SK-N-SH treated with all-trans-retinoic acid at 6 μM for 48 hours (cell line): ENCODE measurements around the gene PBX3.

Experiments
- ATAC-seq: fragments of 200-7000 bp; cut with Tn5 transposase; 3 replicates; pipeline ENCODE4 v1.9.1; 2020; ENCODE audit warnings: mild to moderate bottlenecking, moderate library complexity
- ARNTL ChIP-seq: fragments of 450-650 bp; formaldehyde crosslinking; IDR thresholded peaks from 2 replicates; pipeline ENCODE4 v1.5.0; 2020; ENCODE audit warnings: low read depth, mild to moderate bottlenecking, moderate library complexity, borderline replicate concordance
- BACH2 ChIP-seq: fragments of 250-450 bp; sonication (Bioruptor Pico); IDR thresholded peaks from 2 replicates; pipeline ENCODE4 v1.9.0; 2021; ENCODE audit warnings: mild to moderate bottlenecking, borderline replicate concordance
- CSDC2 ChIP-seq: fragments of 250-450 bp; sonication (Bioruptor Pico); IDR thresholded peaks from 2 replicates; pipeline ENCODE4 v1.5.0; 2020; ENCODE audit warnings: mild to moderate bottlenecking, moderate library complexity
- ESRRG ChIP-seq: fragments of 250-450 bp; sonication (Bioruptor Pico); IDR thresholded peaks from 2 replicates; pipeline ENCODE4 v1.6.1; 2021; ENCODE audit warnings: mild to moderate bottlenecking
- GLIS3 ChIP-seq: fragments of 250-450 bp; sonication (Bioruptor Pico); IDR thresholded peaks from 2 replicates; pipeline ENCODE4 v1.5.0; 2020; ENCODE audit warnings: mild to moderate bottlenecking, moderate library complexity
- ISL1 ChIP-seq: fragments of 250-450 bp; sonication (Bioruptor Pico); IDR thresholded peaks from 2 replicates; pipeline ENCODE4 v2.1.2; 2022; ENCODE audit warnings: mild to moderate bottlenecking, moderate library complexity
- OSR1 ChIP-seq: fragments of 250-450 bp; sonication (Bioruptor Pico); IDR thresholded peaks from 2 replicates; pipeline ENCODE4 v1.8.0; 2022; ENCODE audit warnings: moderate library complexity, mild to moderate bottlenecking, inconsistent platforms
- PPARA ChIP-seq: fragments of 250-450 bp; sonication (Bioruptor Pico); IDR thresholded peaks from 2 replicates; pipeline ENCODE4 v1.5.0; 2020; ENCODE audit warnings: mild to moderate bottlenecking, borderline replicate concordance
- RARB ChIP-seq: fragments of 250-450 bp; sonication (Bioruptor Pico); IDR thresholded peaks from 2 replicates; pipeline ENCODE4 v1.8.0; 2021; ENCODE audit warnings: mild to moderate bottlenecking, moderate library complexity
- SNAI2 ChIP-seq: fragments of 250-450 bp; sonication (Bioruptor Pico); IDR thresholded peaks from 2 replicates; pipeline ENCODE4 v1.5.0; 2020; ENCODE audit warnings: mild to moderate bottlenecking, moderate library complexity
- TCF4 ChIP-seq: fragments of 250-450 bp; sonication (Bioruptor Pico); IDR thresholded peaks from 2 replicates; pipeline ENCODE4 v1.8.0; 2021; ENCODE audit warnings: mild to moderate bottlenecking, moderate library complexity, borderline replicate concordance
- TOX ChIP-seq: fragments of 250-450 bp; sonication (Bioruptor Pico); IDR thresholded peaks from 2 replicates; pipeline ENCODE4 v1.8.0; 2021; ENCODE audit warnings: mild to moderate bottlenecking, moderate library complexity, borderline replicate concordance
- ZC3H10 ChIP-seq: fragments of 250-450 bp; sonication (Bioruptor Pico); IDR thresholded peaks from 2 replicates; pipeline ENCODE4 v1.5.1; 2021; ENCODE audit warnings: mild to moderate bottlenecking, moderate library complexity
- ZFP3 ChIP-seq: fragments of 250-450 bp; sonication (Bioruptor Pico); IDR thresholded peaks from 2 replicates; pipeline ENCODE4 v1.5.0; 2020; ENCODE audit warnings: mild to moderate bottlenecking, moderate library complexity
- ZFP30 ChIP-seq: fragments of 450-650 bp; formaldehyde crosslinking; IDR thresholded peaks from 2 replicates; pipeline ENCODE4 v1.5.0; 2022; ENCODE audit warnings: mild to moderate bottlenecking, moderate library complexity
- ZNF565 ChIP-seq: fragments of 450-650 bp; formaldehyde crosslinking; conservative IDR thresholded peaks from 2 replicates; pipeline ENCODE4 v1.5.0; 2020; ENCODE audit warnings: low read depth, mild to moderate bottlenecking, moderate library complexity
- ZNF70 ChIP-seq: fragments of 450-650 bp; formaldehyde crosslinking; IDR thresholded peaks from 2 replicates; pipeline ENCODE4 v1.5.0; 2020; ENCODE audit warnings: mild to moderate bottlenecking, moderate library complexity
- ZNF8 ChIP-seq: fragments of 450-650 bp; formaldehyde crosslinking; IDR thresholded peaks from 2 replicates; pipeline ENCODE4 v1.5.0; 2020; ENCODE audit warnings: mild to moderate bottlenecking, moderate library complexity
- TF ChIP-seq, protein P1 (sequence below): fragments of 250-450 bp; sonication (Bioruptor Pico); IDR thresholded peaks from 2 replicates; pipeline ENCODE4 v1.5.0; 2020; ENCODE audit warnings: mild to moderate bottlenecking, moderate library complexity
- TF ChIP-seq, protein P2 (sequence below): fragments of 250-450 bp; sonication (Bioruptor Pico); IDR thresholded peaks from 2 replicates; pipeline ENCODE4 v1.5.1; 2021; ENCODE audit warnings: mild to moderate bottlenecking, moderate library complexity
- TF ChIP-seq, protein P3 (sequence below): fragments of 250-450 bp; sonication (Bioruptor Pico); IDR thresholded peaks from 2 replicates; pipeline ENCODE4 v1.8.0; 2020; ENCODE audit warnings: mild to moderate bottlenecking, moderate library complexity, borderline replicate concordance

PBX3 gene

GRCh38 chr9:125926936-125927335, 179.8 kb downstream of the PBX3 start:
- ATAC-seq, result no peak
- no peak for TF ChIP-seq ZNF8 (CRISPR knock-in tag)
- TF ChIP-seq ZC3H10 (CRISPR knock-in tag), result no peak
- no peak for TF ChIP-seq PPARA (CRISPR knock-in tag)
- no peak for TF ChIP-seq ARNTL (CRISPR knock-in tag)
- no peak for TF ChIP-seq OSR1 (CRISPR knock-in tag)
- TF ChIP-seq ZNF70 (CRISPR knock-in tag), result no peak
- TF ChIP-seq, protein P1, sequence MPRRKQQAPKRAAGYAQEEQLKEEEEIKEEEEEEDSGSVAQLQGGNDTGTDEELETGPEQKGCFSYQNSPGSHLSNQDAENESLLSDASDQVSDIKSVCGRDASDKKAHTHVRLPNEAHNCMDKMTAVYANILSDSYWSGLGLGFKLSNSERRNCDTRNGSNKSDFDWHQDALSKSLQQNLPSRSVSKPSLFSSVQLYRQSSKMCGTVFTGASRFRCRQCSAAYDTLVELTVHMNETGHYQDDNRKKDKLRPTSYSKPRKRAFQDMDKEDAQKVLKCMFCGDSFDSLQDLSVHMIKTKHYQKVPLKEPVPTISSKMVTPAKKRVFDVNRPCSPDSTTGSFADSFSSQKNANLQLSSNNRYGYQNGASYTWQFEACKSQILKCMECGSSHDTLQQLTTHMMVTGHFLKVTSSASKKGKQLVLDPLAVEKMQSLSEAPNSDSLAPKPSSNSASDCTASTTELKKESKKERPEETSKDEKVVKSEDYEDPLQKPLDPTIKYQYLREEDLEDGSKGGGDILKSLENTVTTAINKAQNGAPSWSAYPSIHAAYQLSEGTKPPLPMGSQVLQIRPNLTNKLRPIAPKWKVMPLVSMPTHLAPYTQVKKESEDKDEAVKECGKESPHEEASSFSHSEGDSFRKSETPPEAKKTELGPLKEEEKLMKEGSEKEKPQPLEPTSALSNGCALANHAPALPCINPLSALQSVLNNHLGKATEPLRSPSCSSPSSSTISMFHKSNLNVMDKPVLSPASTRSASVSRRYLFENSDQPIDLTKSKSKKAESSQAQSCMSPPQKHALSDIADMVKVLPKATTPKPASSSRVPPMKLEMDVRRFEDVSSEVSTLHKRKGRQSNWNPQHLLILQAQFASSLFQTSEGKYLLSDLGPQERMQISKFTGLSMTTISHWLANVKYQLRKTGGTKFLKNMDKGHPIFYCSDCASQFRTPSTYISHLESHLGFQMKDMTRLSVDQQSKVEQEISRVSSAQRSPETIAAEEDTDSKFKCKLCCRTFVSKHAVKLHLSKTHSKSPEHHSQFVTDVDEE (CRISPR knock-in tag), result no peak
- TF ChIP-seq, protein P2, sequence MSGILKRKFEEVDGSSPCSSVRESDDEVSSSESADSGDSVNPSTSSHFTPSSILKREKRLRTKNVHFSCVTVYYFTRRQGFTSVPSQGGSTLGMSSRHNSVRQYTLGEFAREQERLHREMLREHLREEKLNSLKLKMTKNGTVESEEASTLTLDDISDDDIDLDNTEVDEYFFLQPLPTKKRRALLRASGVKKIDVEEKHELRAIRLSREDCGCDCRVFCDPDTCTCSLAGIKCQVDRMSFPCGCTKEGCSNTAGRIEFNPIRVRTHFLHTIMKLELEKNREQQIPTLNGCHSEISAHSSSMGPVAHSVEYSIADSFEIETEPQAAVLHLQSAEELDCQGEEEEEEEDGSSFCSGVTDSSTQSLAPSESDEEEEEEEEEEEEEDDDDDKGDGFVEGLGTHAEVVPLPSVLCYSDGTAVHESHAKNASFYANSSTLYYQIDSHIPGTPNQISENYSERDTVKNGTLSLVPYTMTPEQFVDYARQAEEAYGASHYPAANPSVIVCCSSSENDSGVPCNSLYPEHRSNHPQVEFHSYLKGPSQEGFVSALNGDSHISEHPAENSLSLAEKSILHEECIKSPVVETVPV (CRISPR knock-in tag), result no peak
- TF ChIP-seq RARB (CRISPR knock-in tag), result no peak
- TF ChIP-seq ISL1 (CRISPR knock-in tag), result no peak
- TF ChIP-seq ESRRG (CRISPR knock-in tag), result no peak
- no peak for TF ChIP-seq BACH2 (CRISPR knock-in tag)
- TF ChIP-seq ZNF565 (CRISPR knock-in tag), result no peak
- no peak for TF ChIP-seq TOX
- no peak for TF ChIP-seq ZFP3 (CRISPR knock-in tag)
- TF ChIP-seq TCF4 (CRISPR knock-in tag), result no peak
- no peak for TF ChIP-seq CSDC2 (CRISPR knock-in tag)
- TF ChIP-seq, protein P3, sequence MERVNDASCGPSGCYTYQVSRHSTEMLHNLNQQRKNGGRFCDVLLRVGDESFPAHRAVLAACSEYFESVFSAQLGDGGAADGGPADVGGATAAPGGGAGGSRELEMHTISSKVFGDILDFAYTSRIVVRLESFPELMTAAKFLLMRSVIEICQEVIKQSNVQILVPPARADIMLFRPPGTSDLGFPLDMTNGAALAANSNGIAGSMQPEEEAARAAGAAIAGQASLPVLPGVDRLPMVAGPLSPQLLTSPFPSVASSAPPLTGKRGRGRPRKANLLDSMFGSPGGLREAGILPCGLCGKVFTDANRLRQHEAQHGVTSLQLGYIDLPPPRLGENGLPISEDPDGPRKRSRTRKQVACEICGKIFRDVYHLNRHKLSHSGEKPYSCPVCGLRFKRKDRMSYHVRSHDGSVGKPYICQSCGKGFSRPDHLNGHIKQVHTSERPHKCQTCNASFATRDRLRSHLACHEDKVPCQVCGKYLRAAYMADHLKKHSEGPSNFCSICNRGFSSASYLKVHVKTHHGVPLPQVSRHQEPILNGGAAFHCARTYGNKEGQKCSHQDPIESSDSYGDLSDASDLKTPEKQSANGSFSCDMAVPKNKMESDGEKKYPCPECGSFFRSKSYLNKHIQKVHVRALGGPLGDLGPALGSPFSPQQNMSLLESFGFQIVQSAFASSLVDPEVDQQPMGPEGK (CRISPR knock-in tag), result no peak
- no peak for TF ChIP-seq GLIS3 (CRISPR knock-in tag)
- no peak for TF ChIP-seq ZFP30 (CRISPR knock-in tag)

DNA sequence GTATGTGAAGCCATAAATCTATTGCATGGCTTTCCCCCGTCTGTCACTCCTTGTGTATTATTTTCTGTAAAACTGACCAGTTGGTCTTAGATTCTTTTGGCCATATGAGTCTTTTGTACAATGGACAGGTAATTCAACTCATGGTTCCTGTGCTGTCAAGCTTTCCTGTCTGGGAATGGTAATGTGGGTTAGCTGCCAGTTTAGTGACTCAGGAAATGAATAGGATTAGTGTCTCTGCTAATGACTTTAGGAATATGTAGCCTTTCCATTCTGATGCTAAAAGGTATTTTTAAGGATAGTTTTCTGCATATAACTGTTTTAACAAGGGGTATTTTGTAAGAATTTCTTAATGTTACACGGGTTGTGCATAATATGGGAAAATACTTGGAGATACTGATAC, 182.7 kb downstream of the PBX3 start:
- ATAC-seq, result peak; percentile 18; the same call in 1 of the 3 replicates
- TF ChIP-seq ZFP3 (CRISPR knock-in tag), result no peak
- peak; percentile 28; the same call in 1 of the 2 replicates for TF ChIP-seq ISL1 (CRISPR knock-in tag)
- TF ChIP-seq SNAI2 (CRISPR knock-in tag), result no peak
- no peak for TF ChIP-seq CSDC2 (CRISPR knock-in tag)
- no peak for TF ChIP-seq BACH2 (CRISPR knock-in tag)
- TF ChIP-seq ZNF565 (CRISPR knock-in tag), result no peak
- TF ChIP-seq, all 23 proteins: peak for 1

GRCh38 chr9:125931211-125931610, 184.0 kb downstream of the PBX3 start:
- ATAC-seq, result no peak
- no peak for TF ChIP-seq CSDC2 (CRISPR knock-in tag)

GRCh38 chr9:125932012-125932411, 184.8 kb downstream of the PBX3 start:
- TF ChIP-seq ISL1 (CRISPR knock-in tag) (peak; percentile 42), TOX (peak; percentile 68; the same call in 1 of the 2 replicates), PPARA (CRISPR knock-in tag) (no peak), ZC3H10 (CRISPR knock-in tag) (peak; percentile 88)
- ATAC-seq, result peak; percentile 92

GRCh38 chr9:125932746-125933455, 185.7 kb downstream of the PBX3 start:
- TF ChIP-seq TCF4 (CRISPR knock-in tag) (no peak), ISL1 (CRISPR knock-in tag) (no peak), ZNF565 (CRISPR knock-in tag) (no peak)
- TF ChIP-seq, protein P3 (CRISPR knock-in tag), result no peak
- ATAC-seq, result 0 out of 3 replicates have a peak, but pooled peaks have one; percentile 20
